ENCODE measurements around the gene FTO.

FTO gene

DNA sequence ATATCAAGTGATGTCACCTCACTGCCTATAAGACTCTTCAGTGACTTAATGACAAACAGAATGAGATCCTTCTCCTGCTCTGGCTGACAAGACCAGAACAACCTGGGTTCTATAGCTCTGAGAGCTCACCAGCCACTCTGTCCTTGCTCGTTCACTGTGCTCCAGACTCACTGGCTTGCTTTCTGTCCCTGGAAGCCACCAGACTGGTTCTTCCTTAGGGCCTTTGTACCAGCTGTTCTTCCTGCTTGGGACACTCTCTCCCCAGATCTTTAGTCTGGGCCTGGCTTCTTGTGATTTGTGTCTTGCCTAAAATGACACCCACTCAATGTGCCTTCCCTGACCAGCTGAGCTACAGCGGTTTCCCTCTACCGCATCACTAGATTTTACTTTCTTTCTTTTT is 76.1 kb downstream of the FTO start:
- H3K27ac Mint-ChIP-seq (ENCODE audit: low read depth) = peak overlapping the region; percentile 77
- no peak for ATAC-seq (replicated peaks; ENCODE audit: extremely low read depth, poor library complexity, severe bottlenecking)
- no peaks in the 10 kb centered on the region for H3K9me3 Mint-ChIP-seq
- no peaks in the 10 kb centered on the region for H3K27me3 Mint-ChIP-seq
- peaks cover 3% of the 10 kb centered on the region for H3K36me3 Mint-ChIP-seq (ENCODE audit: insufficient read depth)
- H3K4me3 Mint-ChIP-seq = no peak overlapping the region
- peaks cover 42% of the 10 kb centered on the region for H3K4me1 Mint-ChIP-seq
- no peak for DNase-seq (ENCODE audit: low spot score in 2 of 2)

GRCh38 chr16:53781023-53781605 is 77.2 kb downstream of the FTO start:
- Mint-ChIP-seq H3K27ac (ENCODE audit: low read depth) (no peak overlapping the region), H3K4me3 (no peak overlapping the region), H3K4me1 (peaks cover 42% of the 10 kb centered on the region), H3K36me3 (ENCODE audit: insufficient read depth) (peaks cover 3% of the 10 kb centered on the region), H3K27me3 (no peaks in the 10 kb centered on the region), H3K9me3 (no peaks in the 10 kb centered on the region)
- DNase-seq (ENCODE audit: low spot score in 2 of 2) (no peak), ATAC-seq (replicated peaks; ENCODE audit: extremely low read depth, poor library complexity, severe bottlenecking) (no peak)

- Mint-ChIP-seq H3K4me1 (peaks cover 46% of the 10 kb centered on the region), H3K36me3 (ENCODE audit: insufficient read depth) (peaks cover 3% of the 10 kb centered on the region), H3K27ac (ENCODE audit: low read depth) (no peak overlapping the region), H3K4me3 (no peak overlapping the region), H3K9me3 (no peaks in the 10 kb centered on the region), H3K27me3 (no peaks in the 10 kb centered on the region)
- ATAC-seq (replicated peaks; ENCODE audit: extremely low read depth, poor library complexity, severe bottlenecking) (no peak), DNase-seq (ENCODE audit: low spot score in 2 of 2) (no peak)
These were observed 78.2 kb downstream of the FTO start for GRCh38 chr16:53782148-53782547.

GRCh38 chr16:53784291-53784690 is 80.3 kb downstream of the FTO start:
- Mint-ChIP-seq H3K27me3 (no peaks in the 10 kb centered on the region), H3K4me1 (peaks cover 46% of the 10 kb centered on the region), H3K4me3 (no peak overlapping the region), H3K27ac (ENCODE audit: low read depth) (no peak overlapping the region), H3K9me3 (no peaks in the 10 kb centered on the region), H3K36me3 (ENCODE audit: insufficient read depth) (peaks cover 3% of the 10 kb centered on the region)
- DNase-seq (ENCODE audit: low spot score in 2 of 2) (no peak), ATAC-seq (replicated peaks; ENCODE audit: extremely low read depth, poor library complexity, severe bottlenecking) (no peak)

- Mint-ChIP-seq H3K4me1 (peaks cover 43% of the 10 kb centered on the region), H3K4me3 (no peak overlapping the region), H3K27me3 (no peaks in the 10 kb centered on the region), H3K36me3 (ENCODE audit: insufficient read depth) (peaks cover 3% of the 10 kb centered on the region), H3K27ac (ENCODE audit: low read depth) (no peak overlapping the region), H3K9me3 (no peaks in the 10 kb centered on the region)
- no peak for DNase-seq (ENCODE audit: low spot score in 2 of 2)
- no peak for ATAC-seq (replicated peaks; ENCODE audit: extremely low read depth, poor library complexity, severe bottlenecking)
These were observed 81.1 kb downstream of the FTO start for GRCh38 chr16:53785044-53785443.

- Mint-ChIP-seq H3K36me3 (ENCODE audit: insufficient read depth) (peaks cover 3% of the 10 kb centered on the region), H3K4me3 (no peak overlapping the region), H3K27me3 (no peaks in the 10 kb centered on the region), H3K9me3 (no peaks in the 10 kb centered on the region), H3K27ac (ENCODE audit: low read depth) (no peak overlapping the region), H3K4me1 (peaks cover 44% of the 10 kb centered on the region)
- ATAC-seq (replicated peaks; ENCODE audit: extremely low read depth, poor library complexity, severe bottlenecking) = no peak
- no peak for DNase-seq (ENCODE audit: low spot score in 2 of 2)
These were observed 82.0 kb downstream of the FTO start for GRCh38 chr16:53785916-53786315.

DNA sequence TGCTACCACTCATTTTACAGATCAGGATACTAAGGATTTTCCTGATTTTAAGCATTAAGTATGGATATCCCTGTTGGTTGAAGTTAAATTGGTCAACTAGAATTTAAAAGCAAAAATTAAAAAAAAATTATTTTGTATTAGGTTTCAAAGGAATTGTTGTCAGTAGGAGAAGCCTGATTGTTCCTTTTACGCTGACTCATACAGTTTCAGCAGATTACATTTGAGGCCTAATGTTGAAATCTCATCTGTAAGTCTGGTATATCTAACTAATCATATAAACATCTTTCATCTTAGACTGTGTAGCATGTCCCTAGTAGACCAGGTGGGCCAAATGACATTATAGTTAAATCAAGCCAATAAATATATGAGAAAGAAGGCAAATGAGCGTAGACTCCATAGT is 83.5 kb downstream of the FTO start:
- ATAC-seq (replicated peaks; ENCODE audit: extremely low read depth, poor library complexity, severe bottlenecking) (no peak), DNase-seq (ENCODE audit: low spot score in 2 of 2) (no peak)
- Mint-ChIP-seq H3K4me3 (no peak overlapping the region), H3K27me3 (no peaks in the 10 kb centered on the region), H3K36me3 (ENCODE audit: insufficient read depth) (peaks cover 3% of the 10 kb centered on the region), H3K9me3 (no peaks in the 10 kb centered on the region), H3K4me1 (peaks cover 35% of the 10 kb centered on the region), H3K27ac (ENCODE audit: low read depth) (no peak overlapping the region)

DNA sequence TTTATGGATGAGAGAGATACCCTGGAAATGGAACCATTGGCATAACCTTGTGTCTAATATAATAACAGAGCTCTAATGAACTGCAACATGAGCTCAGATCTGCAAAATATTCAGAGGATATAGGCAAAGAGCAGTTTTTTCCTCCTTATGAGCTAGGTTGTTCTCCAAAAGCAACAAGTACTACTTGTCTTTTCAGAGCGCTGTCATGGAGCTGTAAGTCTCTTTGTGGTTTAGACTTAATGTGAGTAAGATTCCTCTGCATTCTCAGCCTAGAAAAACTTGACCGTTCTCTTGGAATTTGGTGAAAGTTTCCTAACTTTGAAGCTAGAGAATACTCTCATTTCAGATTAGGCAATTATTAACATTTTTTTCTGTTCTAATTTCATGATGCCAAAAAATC is 85.2 kb downstream of the FTO start:
- no peaks in the 10 kb centered on the region for H3K9me3 Mint-ChIP-seq
- H3K27ac Mint-ChIP-seq (ENCODE audit: low read depth) = no peak overlapping the region
- H3K27me3 Mint-ChIP-seq = no peaks in the 10 kb centered on the region
- DNase-seq (ENCODE audit: low spot score in 2 of 2) (no peak), ATAC-seq (replicated peaks; ENCODE audit: extremely low read depth, poor library complexity, severe bottlenecking) (no peak)
- H3K4me3 Mint-ChIP-seq = no peak overlapping the region
- no peaks in the 10 kb centered on the region for H3K36me3 Mint-ChIP-seq (ENCODE audit: insufficient read depth)
- peaks cover 32% of the 10 kb centered on the region for H3K4me1 Mint-ChIP-seq

GRCh38 chr16:53792161-53792951 is 88.4 kb downstream of the FTO start:
- ATAC-seq (replicated peaks; ENCODE audit: extremely low read depth, poor library complexity, severe bottlenecking) = no peak
- DNase-seq (ENCODE audit: low spot score in 2 of 2) = no peak
- H3K9me3 Mint-ChIP-seq = no peaks in the 10 kb centered on the region
- no peaks in the 10 kb centered on the region for H3K27me3 Mint-ChIP-seq
- no peak overlapping the region for H3K4me3 Mint-ChIP-seq
- H3K27ac Mint-ChIP-seq (ENCODE audit: low read depth) = peak overlapping the region; percentile 1
- H3K36me3 Mint-ChIP-seq (ENCODE audit: insufficient read depth) = no peaks in the 10 kb centered on the region
- peaks cover 32% of the 10 kb centered on the region for H3K4me1 Mint-ChIP-seq

- peaks cover 45% of the 10 kb centered on the region for H3K4me1 Mint-ChIP-seq
- H3K27ac Mint-ChIP-seq (ENCODE audit: low read depth) = no peak overlapping the region
- H3K4me3 Mint-ChIP-seq = no peak overlapping the region
- H3K36me3 Mint-ChIP-seq (ENCODE audit: insufficient read depth) = peaks cover 2% of the 10 kb centered on the region
- no peaks in the 10 kb centered on the region for H3K27me3 Mint-ChIP-seq
- ATAC-seq (replicated peaks; ENCODE audit: extremely low read depth, poor library complexity, severe bottlenecking) (no peak), DNase-seq (ENCODE audit: low spot score in 2 of 2) (no peak)
- H3K9me3 Mint-ChIP-seq = no peaks in the 10 kb centered on the region
These were observed 99.5 kb downstream of the FTO start for GRCh38 chr16:53803451-53803850.

DNA sequence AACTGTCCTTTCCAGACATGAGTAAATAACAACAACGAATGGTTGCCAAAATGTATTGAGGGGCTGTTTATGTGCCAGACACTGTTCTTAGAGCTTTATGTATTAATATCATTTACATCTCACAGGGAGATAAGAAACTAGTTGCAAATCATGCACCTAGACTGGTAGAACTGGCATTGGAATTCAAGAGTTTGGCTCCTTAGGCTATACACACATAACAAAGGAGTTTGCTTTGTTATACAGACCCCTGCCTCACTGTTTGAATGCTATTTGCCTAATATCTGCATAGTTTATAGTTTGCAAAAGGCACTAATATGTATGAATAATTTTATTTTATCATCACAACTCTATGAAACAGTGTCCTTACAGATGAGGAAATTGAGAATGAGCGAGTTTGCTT is 100.0 kb downstream of the FTO start:
- Mint-ChIP-seq H3K27me3 (no peaks in the 10 kb centered on the region), H3K36me3 (ENCODE audit: insufficient read depth) (peaks cover 2% of the 10 kb centered on the region), H3K4me3 (no peak overlapping the region), H3K27ac (ENCODE audit: low read depth) (no peak overlapping the region), H3K4me1 (peaks cover 50% of the 10 kb centered on the region), H3K9me3 (no peaks in the 10 kb centered on the region)
- DNase-seq (ENCODE audit: low spot score in 2 of 2) (no peak), ATAC-seq (replicated peaks; ENCODE audit: extremely low read depth, poor library complexity, severe bottlenecking) (no peak)

GRCh38 chr16:53804467-53804866 is 100.5 kb downstream of the FTO start:
- ATAC-seq (replicated peaks; ENCODE audit: extremely low read depth, poor library complexity, severe bottlenecking) (no peak), DNase-seq (ENCODE audit: low spot score in 2 of 2) (no peak)
- Mint-ChIP-seq H3K4me1 (peaks cover 54% of the 10 kb centered on the region), H3K9me3 (no peaks in the 10 kb centered on the region), H3K27me3 (no peaks in the 10 kb centered on the region), H3K27ac (ENCODE audit: low read depth) (no peak overlapping the region), H3K4me3 (no peak overlapping the region), H3K36me3 (ENCODE audit: insufficient read depth) (peaks cover 2% of the 10 kb centered on the region)

DNA sequence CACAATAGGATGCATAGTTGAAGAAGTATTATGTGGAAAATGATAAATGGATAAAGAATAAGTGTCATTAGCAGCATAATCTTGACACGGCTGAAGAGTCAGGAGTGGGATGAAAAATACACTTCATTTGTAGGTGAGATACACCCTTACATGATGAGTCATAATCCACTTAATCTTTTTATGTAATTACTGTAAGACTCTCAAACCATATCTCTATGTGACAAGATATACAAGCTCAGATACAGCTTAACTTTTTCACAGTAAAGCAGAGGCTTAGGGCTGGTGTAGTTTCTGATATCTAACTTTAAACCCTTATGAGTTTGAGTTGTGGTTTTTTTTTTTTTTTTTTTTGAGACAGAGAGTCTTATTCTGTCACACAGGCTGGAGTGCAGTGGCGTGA is 101.2 kb downstream of the FTO start:
- ATAC-seq (replicated peaks; ENCODE audit: extremely low read depth, poor library complexity, severe bottlenecking) = no peak
- DNase-seq (ENCODE audit: low spot score in 2 of 2) = no peak
- Mint-ChIP-seq H3K4me3 (no peak overlapping the region), H3K9me3 (no peaks in the 10 kb centered on the region), H3K27me3 (no peaks in the 10 kb centered on the region), H3K27ac (ENCODE audit: low read depth) (no peak overlapping the region), H3K4me1 (peaks cover 55% of the 10 kb centered on the region), H3K36me3 (ENCODE audit: insufficient read depth) (peaks cover 2% of the 10 kb centered on the region)

All from central memory CD8-positive, alpha-beta T cell (primary cell).